ENCODE measurements around the gene BCAR1.

The BCAR1 gene

GRCh38 chr16:75248142-75248535 lies 3.3 kb downstream of the BCAR1 start:
- ChIA-PET POLR2A (ENCODE audit: low non-redundant PET) (no interaction called here), CTCF (interaction anchor here (0.7 to 1.0 kb wide), 2 partner anchors 14 to 49 kb away, joined by 3 to 4 read pairs; no protein-coding TSS in a partner anchor)
- no peak for TF ChIP-seq CTCF (conservative IDR thresholded peaks at IDR 0.05; ENCODE audit: low read depth)
- H3K27ac ChIP-seq: peak overlapping the region; percentile 98
- no peak for DNase-seq (ENCODE audit: low spot score)

- ChIA-PET POLR2A (ENCODE audit: low non-redundant PET) (no interaction called here), CTCF (interaction anchor here (1.0 to 1.7 kb wide), 2 partner anchors 13 to 48 kb away, joined by 3 to 5 read pairs; no protein-coding TSS in a partner anchor)
- no peak for TF ChIP-seq CTCF (conservative IDR thresholded peaks at IDR 0.05; ENCODE audit: low read depth)
- DNase-seq (ENCODE audit: low spot score): no peak
- peak overlapping the region; percentile 98 for H3K27ac ChIP-seq
Observed at GRCh38 chr16:75247249-75247648, 4.2 kb downstream of the BCAR1 start.

- ChIA-PET CTCF (interaction anchor here (0.6 to 1.7 kb wide), 2 partner anchors 13 to 20 kb away, joined by 5 to 6 read pairs; no protein-coding TSS in a partner anchor), POLR2A (ENCODE audit: low non-redundant PET) (interaction anchor here (0.7 to 1.8 kb wide), 2 partner anchors 11 to 58 kb away, joined by 3 to 7 read pairs; no protein-coding TSS in a partner anchor)
- TF ChIP-seq CTCF (conservative IDR thresholded peaks at IDR 0.05; ENCODE audit: low read depth): no peak
- peak overlapping the region; percentile 98 for H3K27ac ChIP-seq
- no peak for DNase-seq (ENCODE audit: low spot score)
Observed at GRCh38 chr16:75246504-75247205, 4.8 kb downstream of the BCAR1 start.

- TF ChIP-seq CTCF (conservative IDR thresholded peaks at IDR 0.05; ENCODE audit: low read depth): no peak
- peak overlapping the region; percentile 98 for H3K27ac ChIP-seq
- CTCF ChIA-PET: interaction anchor here (1.7 kb wide), 1 partner anchor 11 kb away, joined by 5 read pairs; no protein-coding TSS in a partner anchor
- peak; percentile 78 for DNase-seq (ENCODE audit: low spot score)
- POLR2A ChIA-PET (ENCODE audit: low non-redundant PET): interaction anchor here (0.6 to 1.8 kb wide), 2 partner anchors 8 to 60 kb away, joined by 3 to 7 read pairs; no protein-coding TSS in a partner anchor
Observed at GRCh38 chr16:75244844-75245758, 6.3 kb downstream of the BCAR1 start.

- no peak for DNase-seq (ENCODE audit: low spot score)
- TF ChIP-seq CTCF (conservative IDR thresholded peaks at IDR 0.05; ENCODE audit: low read depth): no peak
- ChIA-PET CTCF (no interaction called here), POLR2A (ENCODE audit: low non-redundant PET) (interaction anchor here (0.6 to 1.8 kb wide), 2 partner anchors 9 to 61 kb away, joined by 3 to 7 read pairs; no protein-coding TSS in a partner anchor)
- H3K27ac ChIP-seq: peak overlapping the region; percentile 98
Observed at GRCh38 chr16:75244225-75244809, 7.1 kb downstream of the BCAR1 start.

All from RWPE1 (cell line).